DOHH2 (cell line): ENCODE results near the gene RASAL3.

Source experiments
- EZH2phosphoT487 ChIP-seq: fragments of 200-600 bp; sonication (generic); IDR thresholded peaks from 2 replicates; pipeline ENCODE4 v1.6.1; 2017; ENCODE audit warnings: borderline replicate concordance, mild to moderate bottlenecking, antibody characterized with exemption, low read length, moderate library complexity, mixed read lengths
- TF ChIP-seq, protein P1 (sequence below): fragments of 200-600 bp; sonication (generic); IDR thresholded peaks from one replicate; pipeline ENCODE4 v1.5.1; 2014; ENCODE audit warnings: antibody characterized with exemption, mild to moderate bottlenecking, low read depth, low read length; ENCODE audit not compliant: poor library complexity, severe bottlenecking

DNA sequence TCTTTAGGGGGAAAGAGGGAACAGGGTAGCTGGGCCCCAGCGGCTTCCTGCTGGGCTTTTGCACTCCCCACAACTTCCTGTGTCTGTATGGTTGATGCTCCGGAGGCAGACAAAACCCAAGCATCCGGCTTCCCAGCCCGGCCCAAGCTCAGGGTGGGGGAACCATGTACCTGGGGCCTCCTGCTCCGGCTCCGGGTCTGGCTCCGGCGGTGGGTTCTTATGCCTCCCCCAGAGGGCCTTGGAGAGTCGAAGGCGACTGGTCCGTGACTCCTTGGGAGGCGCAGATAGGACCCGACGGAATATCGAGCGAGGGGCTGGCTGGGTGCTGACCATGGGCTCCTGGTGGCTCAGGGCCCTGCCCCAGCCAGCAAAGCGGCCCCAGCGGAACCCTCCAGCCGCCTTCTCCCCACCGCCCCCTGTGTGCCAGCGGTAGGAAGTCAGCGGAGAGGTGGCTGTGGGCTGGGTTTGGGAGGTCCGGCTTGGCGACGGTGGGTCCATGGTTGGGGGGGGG, 428 bp downstream of the RASAL3 start:
- TF ChIP-seq, protein P1, sequence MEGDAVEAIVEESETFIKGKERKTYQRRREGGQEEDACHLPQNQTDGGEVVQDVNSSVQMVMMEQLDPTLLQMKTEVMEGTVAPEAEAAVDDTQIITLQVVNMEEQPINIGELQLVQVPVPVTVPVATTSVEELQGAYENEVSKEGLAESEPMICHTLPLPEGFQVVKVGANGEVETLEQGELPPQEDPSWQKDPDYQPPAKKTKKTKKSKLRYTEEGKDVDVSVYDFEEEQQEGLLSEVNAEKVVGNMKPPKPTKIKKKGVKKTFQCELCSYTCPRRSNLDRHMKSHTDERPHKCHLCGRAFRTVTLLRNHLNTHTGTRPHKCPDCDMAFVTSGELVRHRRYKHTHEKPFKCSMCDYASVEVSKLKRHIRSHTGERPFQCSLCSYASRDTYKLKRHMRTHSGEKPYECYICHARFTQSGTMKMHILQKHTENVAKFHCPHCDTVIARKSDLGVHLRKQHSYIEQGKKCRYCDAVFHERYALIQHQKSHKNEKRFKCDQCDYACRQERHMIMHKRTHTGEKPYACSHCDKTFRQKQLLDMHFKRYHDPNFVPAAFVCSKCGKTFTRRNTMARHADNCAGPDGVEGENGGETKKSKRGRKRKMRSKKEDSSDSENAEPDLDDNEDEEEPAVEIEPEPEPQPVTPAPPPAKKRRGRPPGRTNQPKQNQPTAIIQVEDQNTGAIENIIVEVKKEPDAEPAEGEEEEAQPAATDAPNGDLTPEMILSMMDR, result no peak
- no peak for TF ChIP-seq EZH2phosphoT487
